ENCODE measurements around the gene ENO2.

- TF ChIP-seq TAF1 (IDR thresholded peaks at IDR 0.05; ENCODE audit: borderline replicate concordance, low read depth, low read length) (no peak), POLR2AphosphoS5 (IDR thresholded peaks at IDR 0.05; ENCODE audit: low read depth, low read length) (no peak)
Measured at GRCh38 chr12:6946920-6947374, 32.6 kb downstream of the ENO2 start.
